DND-41 (cell line): ENCODE data around the gene ZNF780B.

Experiments
- CTCF ChIP-seq: IDR thresholded peaks from 2 replicates; pipeline ENCODE4 v1.5.1; 2012; ENCODE audit warnings: borderline replicate concordance, low read length, moderate library complexity, mild to moderate bottlenecking; ENCODE audit not compliant: poor library complexity, severe bottlenecking; ENCODE audit errors: extremely low read depth
- EZH2 ChIP-seq: IDR thresholded peaks from 3 replicates; pipeline ENCODE4 v1.6.1; 2012; ENCODE audit warnings: borderline replicate concordance, low read depth, mild to moderate bottlenecking, moderate library complexity, low read length, inconsistent platforms; ENCODE audit not compliant: severe bottlenecking

- TF ChIP-seq CTCF, result no peak
- no peak for TF ChIP-seq EZH2
Observed at GRCh38 chr19:40089462-40089861, 33.4 kb upstream of the ZNF780B start.
